Measurements from ENCODE around the gene MAN2A2. TPM values are rescaled to one million over a fixed set of nuclear protein-coding genes. Genes with fewer than 3 reads are reported as not detected.

Gene MAN2A2
- total and polyA plus RNA-seq, 2 experiments from 2014 or later: 4.3 to 7.7 TPM

- in situ Hi-C loops (cut with MboI): no loop called here
- H2AFZ ChIP-seq: peak overlapping the region; percentile 92; the same call in 1 of the 2 replicates
- no peak for DNase-seq
- no peaks in the 10 kb centered on the region for H3K27me3 ChIP-seq (replicated peaks; ENCODE audit: insufficient read depth)
- TF ChIP-seq EZH2 (IDR thresholded peaks at IDR 0.05; ENCODE audit: insufficient read depth, poor library complexity, severe bottlenecking) (no peak), EZH2phosphoT487 (IDR thresholded peaks at IDR 0.05; ENCODE audit: insufficient read depth, low read depth) (no peak)
- peak overlapping the region; percentile 93 for H3K27ac ChIP-seq
- H3F3A ChIP-seq (ENCODE audit: insufficient read depth): peaks cover 11% of the 10 kb centered on the region; the same call in 1 of the 2 replicates
- WGBS, 2 experiments (ENCODE audit: low coverage in 1 of 2, low lambda C conversion rate in 2 of 2, missing lambda C conversion rate in 2 of 2): 72 to 76% methylated on average over 16 of the region's 16 CpGs
- H3K9me2 ChIP-seq (ENCODE audit: insufficient read depth): no peaks in the 10 kb centered on the region
- no peaks in the 10 kb centered on the region for H4K20me1 ChIP-seq (ENCODE audit: insufficient read depth)
- no peaks in the 10 kb centered on the region for H3K9me3 ChIP-seq (ENCODE audit: low read depth)
- no peaks in the 10 kb centered on the region; the same call in 1 of the 2 replicates for H3K36me3 ChIP-seq (ENCODE audit: low read depth)
- peak overlapping the region; percentile 97 for H3K9ac ChIP-seq
- H3K79me2 ChIP-seq (ENCODE audit: insufficient read depth): no peaks in the 10 kb centered on the region
- peaks cover 12% of the 10 kb centered on the region; the same call in 1 of the 2 replicates for H3K4me1 ChIP-seq (ENCODE audit: insufficient read depth)
- peak overlapping the region; percentile 98 for H3K4me2 ChIP-seq (ENCODE audit: unreplicated experiment)
- H3K4me3 ChIP-seq: peak overlapping the region; percentile 96
Observed at GRCh38 chr15:90953947-90954711, 51.0 kb downstream of the MAN2A2 start.

GRCh38 chr15:90954712-90955623 lies 51.9 kb downstream of the MAN2A2 start, which contains the start of gene RCCD1:
Gene RCCD1, plus strand, starts transcription at chr15:90954884. Its CDS starts 1,851 bp downstream, at chr15:90956735.
- peak; percentile 98 for DNase-seq
- peaks cover 11% of the 10 kb centered on the region; the same call in 1 of the 2 replicates for H3F3A ChIP-seq (ENCODE audit: insufficient read depth)
- peak within 1 kb of the TSS; percentile 96 for H3K4me3 ChIP-seq
- H3K9me3 ChIP-seq (ENCODE audit: low read depth): no peaks in the 10 kb centered on the region
- H3K4me1 ChIP-seq (ENCODE audit: insufficient read depth): peaks cover 12% of the 10 kb centered on the region; the same call in 1 of the 2 replicates
- peak within 1 kb of the TSS; percentile 93 for H3K27ac ChIP-seq
- H4K20me1 ChIP-seq (ENCODE audit: insufficient read depth): no peaks in the 10 kb centered on the region
- H3K4me2 ChIP-seq (ENCODE audit: unreplicated experiment): peak within 1 kb of the TSS; percentile 98
- no peaks in the 10 kb centered on the region for H3K36me3 ChIP-seq (ENCODE audit: low read depth)
- no peaks in the 10 kb centered on the region for H3K9me2 ChIP-seq (ENCODE audit: insufficient read depth)
- no peaks in the 10 kb centered on the region for H3K27me3 ChIP-seq (replicated peaks; ENCODE audit: insufficient read depth)
- H3K79me2 ChIP-seq (ENCODE audit: insufficient read depth): no peaks in the 10 kb centered on the region
- in situ Hi-C loops (cut with MboI): no loop called here
- WGBS, 2 experiments (ENCODE audit: low coverage in 1 of 2, low lambda C conversion rate in 2 of 2, missing lambda C conversion rate in 2 of 2): 3 to 4% methylated on average over 52 to 65 of the region's 69 CpGs
- TF ChIP-seq EZH2phosphoT487 (IDR thresholded peaks at IDR 0.05; ENCODE audit: insufficient read depth, low read depth) (no peak), EZH2 (IDR thresholded peaks at IDR 0.05; ENCODE audit: insufficient read depth, poor library complexity, severe bottlenecking) (no peak)
- peak within 1 kb of the TSS; percentile 97 for H3K9ac ChIP-seq
- peak within 1 kb of the TSS; percentile 92 for H2AFZ ChIP-seq

- DNase-seq: no peak
- peak overlapping the region; percentile 93; the same call in 1 of the 2 replicates for H3K27ac ChIP-seq
- H3K79me2 ChIP-seq (ENCODE audit: insufficient read depth): no peaks in the 10 kb centered on the region
- H4K20me1 ChIP-seq (ENCODE audit: insufficient read depth): no peaks in the 10 kb centered on the region
- H3K9ac ChIP-seq: peak overlapping the region; percentile 97
- no peaks in the 10 kb centered on the region for H3K36me3 ChIP-seq (ENCODE audit: low read depth)
- H3K4me3 ChIP-seq: peak overlapping the region; percentile 96
- peaks cover 11% of the 10 kb centered on the region; the same call in 1 of the 2 replicates for H3F3A ChIP-seq (ENCODE audit: insufficient read depth)
- no peaks in the 10 kb centered on the region for H3K9me3 ChIP-seq (ENCODE audit: low read depth)
- in situ Hi-C loops (cut with MboI): no loop called here
- 67 to 77% methylated on average over 18 to 20 of the region's 20 CpGs for WGBS, 2 experiments (ENCODE audit: low coverage in 1 of 2, low lambda C conversion rate in 2 of 2, missing lambda C conversion rate in 2 of 2)
- H3K9me2 ChIP-seq (ENCODE audit: insufficient read depth): no peaks in the 10 kb centered on the region
- no peaks in the 10 kb centered on the region for H3K27me3 ChIP-seq (replicated peaks; ENCODE audit: insufficient read depth)
- peak overlapping the region; percentile 92; the same call in 1 of the 2 replicates for H2AFZ ChIP-seq
- H3K4me1 ChIP-seq (ENCODE audit: insufficient read depth): peaks cover 12% of the 10 kb centered on the region; the same call in 1 of the 2 replicates
- TF ChIP-seq EZH2 (IDR thresholded peaks at IDR 0.05; ENCODE audit: insufficient read depth, poor library complexity, severe bottlenecking) (no peak), EZH2phosphoT487 (IDR thresholded peaks at IDR 0.05; ENCODE audit: insufficient read depth, low read depth) (no peak)
- peak overlapping the region; percentile 98 for H3K4me2 ChIP-seq (ENCODE audit: unreplicated experiment)
Observed at GRCh38 chr15:90955624-90956273, 52.6 kb downstream of the MAN2A2 start.

All from GM23248 (cell line).